Measurements from ENCODE around the gene SCNN1B.
"Not testable (repeated sequence)": the region's sequence is repeated elsewhere in the genome, so short reads cannot be mapped to it uniquely, and the experiment has no call there.

SCNN1B gene

GRCh38 chr16:23288726-23289512 is 13.2 kb upstream of the SCNN1B start:
- no peak for DNase-seq

- DNase-seq = no peak
Measured at GRCh38 chr16:23290189-23291062, 11.7 kb upstream of the SCNN1B start.

GRCh38 chr16:23293016-23293415 is 9.1 kb upstream of the SCNN1B start:
- no peak for DNase-seq

- no peak for DNase-seq
Measured at GRCh38 chr16:23294260-23294659, 7.8 kb upstream of the SCNN1B start.

- DNase-seq = no peak
Measured at GRCh38 chr16:23296994-23297393, 5.1 kb upstream of the SCNN1B start.

GRCh38 chr16:23298290-23298915 is 3.7 kb upstream of the SCNN1B start:
- DNase-seq = no peak

- DNase-seq = not testable (repeated sequence)
Measured at GRCh38 chr16:23299815-23300214, 2.3 kb upstream of the SCNN1B start.

GRCh38 chr16:23301251-23302044 is 654 bp upstream of the SCNN1B start:
- DNase-seq = no peak

GRCh38 chr16:23303685-23304084 is 1.6 kb downstream of the SCNN1B start:
- DNase-seq = no peak

GRCh38 chr16:23304620-23305019 is 2.5 kb downstream of the SCNN1B start:
- no peak for DNase-seq

- no peak for DNase-seq
Measured at GRCh38 chr16:23306199-23307100, 4.3 kb downstream of the SCNN1B start.

- no peak for DNase-seq
Measured at GRCh38 chr16:23310217-23310616, 8.1 kb downstream of the SCNN1B start.

- DNase-seq = no peak
Measured at GRCh38 chr16:23310744-23311143, 8.6 kb downstream of the SCNN1B start.

GRCh38 chr16:23316232-23316631 is 14.1 kb downstream of the SCNN1B start:
- DNase-seq = no peak

- DNase-seq = no peak
Measured at GRCh38 chr16:23316634-23317265, 14.6 kb downstream of the SCNN1B start.

- peak; percentile 93 for DNase-seq
Measured at GRCh38 chr16:23317266-23317661, 15.2 kb downstream of the SCNN1B start.

- DNase-seq = no peak
Measured at GRCh38 chr16:23317751-23318150, 15.6 kb downstream of the SCNN1B start.

- DNase-seq = peak; percentile 58
Measured at GRCh38 chr16:23318639-23319038, 16.5 kb downstream of the SCNN1B start.

- DNase-seq = no peak
Measured at GRCh38 chr16:23319861-23320615, 17.9 kb downstream of the SCNN1B start.

GRCh38 chr16:23320693-23321092 is 18.6 kb downstream of the SCNN1B start:
- DNase-seq = no peak

Data from NCI-H2029 (cell line).